ENCODE measurements around the gene CCDC50.

DNA sequence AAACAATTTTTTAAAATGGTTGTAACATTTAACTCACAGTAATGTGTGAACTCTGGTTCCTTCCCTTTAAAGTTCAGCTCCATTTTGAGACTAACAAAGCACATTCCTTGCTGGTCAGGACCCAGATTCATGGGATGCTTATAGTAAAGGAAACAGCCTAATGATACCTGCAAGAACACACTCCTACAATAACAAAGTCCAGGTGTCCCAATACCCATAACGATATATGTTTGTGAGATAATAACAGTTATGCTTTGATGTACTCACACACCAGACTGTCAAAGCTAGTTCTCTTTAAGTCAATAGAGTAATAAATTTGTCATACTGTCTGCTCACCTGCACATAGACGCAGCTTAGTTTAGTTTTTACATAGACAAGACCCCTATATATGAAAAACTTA lies 15.9 kb upstream of the CCDC50 start:
- TF ChIP-seq, protein P1, sequence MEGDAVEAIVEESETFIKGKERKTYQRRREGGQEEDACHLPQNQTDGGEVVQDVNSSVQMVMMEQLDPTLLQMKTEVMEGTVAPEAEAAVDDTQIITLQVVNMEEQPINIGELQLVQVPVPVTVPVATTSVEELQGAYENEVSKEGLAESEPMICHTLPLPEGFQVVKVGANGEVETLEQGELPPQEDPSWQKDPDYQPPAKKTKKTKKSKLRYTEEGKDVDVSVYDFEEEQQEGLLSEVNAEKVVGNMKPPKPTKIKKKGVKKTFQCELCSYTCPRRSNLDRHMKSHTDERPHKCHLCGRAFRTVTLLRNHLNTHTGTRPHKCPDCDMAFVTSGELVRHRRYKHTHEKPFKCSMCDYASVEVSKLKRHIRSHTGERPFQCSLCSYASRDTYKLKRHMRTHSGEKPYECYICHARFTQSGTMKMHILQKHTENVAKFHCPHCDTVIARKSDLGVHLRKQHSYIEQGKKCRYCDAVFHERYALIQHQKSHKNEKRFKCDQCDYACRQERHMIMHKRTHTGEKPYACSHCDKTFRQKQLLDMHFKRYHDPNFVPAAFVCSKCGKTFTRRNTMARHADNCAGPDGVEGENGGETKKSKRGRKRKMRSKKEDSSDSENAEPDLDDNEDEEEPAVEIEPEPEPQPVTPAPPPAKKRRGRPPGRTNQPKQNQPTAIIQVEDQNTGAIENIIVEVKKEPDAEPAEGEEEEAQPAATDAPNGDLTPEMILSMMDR (conservative IDR thresholded peaks at IDR 0.05; ENCODE audit: low read length), result no peak
- TF ChIP-seq EZH2phosphoT487 (IDR thresholded peaks at IDR 0.05; ENCODE audit: borderline replicate concordance), result no peak

Data from Loucy (cell line).